Stimulated activated memory B cell treated with anti-CD40 and anti-IgM and Interleukin-4, amounts not matched to agents 10 μg/mL and 1 μg/mL and 100 μg/mL, for 72 hours (primary cell): ENCODE measurements around the gene C6orf118.

Source experiments
- ATAC-seq: fragments of 150-1000 bp; cut with Tn5 transposase; 2 replicates; pipeline ENCODE4 v1.10.0; 2021
- H3K27ac Mint-ChIP-seq: one replicate; pipeline ENCODE4 v1.8.0; 2022; ENCODE audit warnings: mild to moderate bottlenecking, mixed read lengths
- H3K27me3 Mint-ChIP-seq: one replicate; pipeline ENCODE4 v1.8.0; 2022; ENCODE audit warnings: mixed read lengths
- H3K36me3 Mint-ChIP-seq: one replicate; pipeline ENCODE4 v1.8.0; 2022; ENCODE audit warnings: mixed read lengths
- H3K4me1 Mint-ChIP-seq: one replicate; pipeline ENCODE4 v1.8.0; 2022; ENCODE audit warnings: mixed read lengths
- H3K4me3 Mint-ChIP-seq: one replicate; pipeline ENCODE4 v1.8.0; 2022; ENCODE audit warnings: mild to moderate bottlenecking, moderate library complexity, mixed read lengths
- H3K9me3 Mint-ChIP-seq: one replicate; pipeline ENCODE4 v1.8.0; 2022; ENCODE audit warnings: mixed read lengths

Gene C6orf118

GRCh38 chr6:165268987-165269386, 40.4 kb downstream of the C6orf118 start:
- Mint-ChIP-seq H3K27ac (no peak overlapping the region), H3K4me3 (no peak overlapping the region), H3K4me1 (no peaks in the 10 kb centered on the region), H3K36me3 (no peaks in the 10 kb centered on the region), H3K27me3 (no peaks in the 10 kb centered on the region), H3K9me3 (peaks cover 3% of the 10 kb centered on the region)
- no peak for ATAC-seq

- Mint-ChIP-seq H3K9me3 (peaks cover 3% of the 10 kb centered on the region), H3K27me3 (no peaks in the 10 kb centered on the region), H3K4me3 (no peak overlapping the region), H3K27ac (no peak overlapping the region), H3K36me3 (no peaks in the 10 kb centered on the region), H3K4me1 (no peaks in the 10 kb centered on the region)
- ATAC-seq: no peak
Measured at GRCh38 chr6:165266621-165267020, 42.8 kb downstream of the C6orf118 start.

GRCh38 chr6:165266191-165266590, 43.2 kb downstream of the C6orf118 start:
- no peak for ATAC-seq

GRCh38 chr6:165260462-165260861, 48.9 kb downstream of the C6orf118 start:
- ATAC-seq: no peak
- H3K4me3 Mint-ChIP-seq: no peak overlapping the region
- no peaks in the 10 kb centered on the region for H3K27me3 Mint-ChIP-seq
- H3K4me1 Mint-ChIP-seq: no peaks in the 10 kb centered on the region
- no peak overlapping the region for H3K27ac Mint-ChIP-seq
- no peaks in the 10 kb centered on the region for H3K36me3 Mint-ChIP-seq
- H3K9me3 Mint-ChIP-seq: peaks cover 20% of the 10 kb centered on the region

More at GRCh38 chr6:165266191-165266590, 43.2 kb downstream of the C6orf118 start:
- Mint-ChIP-seq H3K36me3 (no peaks in the 10 kb centered on the region), H3K4me1 (no peaks in the 10 kb centered on the region), H3K9me3 (peaks cover 3% of the 10 kb centered on the region), H3K27ac (no peak overlapping the region), H3K27me3 (no peaks in the 10 kb centered on the region), H3K4me3 (no peak overlapping the region)

GRCh38 chr6:165249808-165250207, 59.6 kb downstream of the C6orf118 start:
- Mint-ChIP-seq H3K9me3 (peaks cover 3% of the 10 kb centered on the region), H3K27ac (no peak overlapping the region), H3K4me1 (no peaks in the 10 kb centered on the region), H3K27me3 (no peaks in the 10 kb centered on the region), H3K36me3 (no peaks in the 10 kb centered on the region), H3K4me3 (no peak overlapping the region)
- no peak for ATAC-seq

- no peak overlapping the region for H3K27ac Mint-ChIP-seq
- no peaks in the 10 kb centered on the region for H3K4me1 Mint-ChIP-seq
- H3K36me3 Mint-ChIP-seq: no peaks in the 10 kb centered on the region
- H3K4me3 Mint-ChIP-seq: no peak overlapping the region
- ATAC-seq: no peak
- peaks cover 3% of the 10 kb centered on the region for H3K9me3 Mint-ChIP-seq
- H3K27me3 Mint-ChIP-seq: no peaks in the 10 kb centered on the region
Measured at GRCh38 chr6:165245701-165246100, 63.7 kb downstream of the C6orf118 start.

- H3K9me3 Mint-ChIP-seq: peaks cover 3% of the 10 kb centered on the region
- H3K4me1 Mint-ChIP-seq: no peaks in the 10 kb centered on the region
- no peak overlapping the region for H3K27ac Mint-ChIP-seq
- H3K4me3 Mint-ChIP-seq: no peak overlapping the region
- ATAC-seq: no peak
- H3K27me3 Mint-ChIP-seq: no peaks in the 10 kb centered on the region
- no peaks in the 10 kb centered on the region for H3K36me3 Mint-ChIP-seq
Measured at GRCh38 chr6:165245287-165245686, 64.1 kb downstream of the C6orf118 start.

- H3K27me3 Mint-ChIP-seq: no peaks in the 10 kb centered on the region
- no peak overlapping the region for H3K4me3 Mint-ChIP-seq
- ATAC-seq: no peak
- H3K27ac Mint-ChIP-seq: no peak overlapping the region
- no peaks in the 10 kb centered on the region for H3K4me1 Mint-ChIP-seq
- peaks cover 3% of the 10 kb centered on the region for H3K9me3 Mint-ChIP-seq
- H3K36me3 Mint-ChIP-seq: no peaks in the 10 kb centered on the region
Measured at GRCh38 chr6:165244524-165245247, 64.7 kb downstream of the C6orf118 start.

- Mint-ChIP-seq H3K4me1 (no peaks in the 10 kb centered on the region), H3K27ac (no peak overlapping the region), H3K4me3 (no peak overlapping the region), H3K27me3 (no peaks in the 10 kb centered on the region), H3K9me3 (no peaks in the 10 kb centered on the region), H3K36me3 (no peaks in the 10 kb centered on the region)
- ATAC-seq: no peak
Measured at GRCh38 chr6:165243801-165244200, 65.6 kb downstream of the C6orf118 start.

- Mint-ChIP-seq H3K9me3 (peaks cover 15% of the 10 kb centered on the region), H3K4me3 (no peak overlapping the region), H3K4me1 (no peaks in the 10 kb centered on the region), H3K36me3 (no peaks in the 10 kb centered on the region), H3K27me3 (no peaks in the 10 kb centered on the region), H3K27ac (no peak overlapping the region)
- no peak for ATAC-seq
Measured at GRCh38 chr6:165236326-165236725, 73.1 kb downstream of the C6orf118 start.

- no peaks in the 10 kb centered on the region for H3K4me1 Mint-ChIP-seq
- no peaks in the 10 kb centered on the region for H3K36me3 Mint-ChIP-seq
- no peaks in the 10 kb centered on the region for H3K27me3 Mint-ChIP-seq
- no peak overlapping the region for H3K27ac Mint-ChIP-seq
- H3K9me3 Mint-ChIP-seq: peaks cover 15% of the 10 kb centered on the region
- no peak for ATAC-seq
- no peak overlapping the region for H3K4me3 Mint-ChIP-seq
Measured at GRCh38 chr6:165232731-165233488, 76.5 kb downstream of the C6orf118 start.

GRCh38 chr6:165231581-165232561, 77.5 kb downstream of the C6orf118 start:
- no peak for ATAC-seq
- H3K27me3 Mint-ChIP-seq: no peaks in the 10 kb centered on the region
- H3K36me3 Mint-ChIP-seq: no peaks in the 10 kb centered on the region
- no peaks in the 10 kb centered on the region for H3K4me1 Mint-ChIP-seq
- H3K27ac Mint-ChIP-seq: no peak overlapping the region
- H3K4me3 Mint-ChIP-seq: no peak overlapping the region
- peaks cover 14% of the 10 kb centered on the region for H3K9me3 Mint-ChIP-seq

GRCh38 chr6:165231177-165231576, 78.2 kb downstream of the C6orf118 start:
- no peak for ATAC-seq
- H3K4me3 Mint-ChIP-seq: no peak overlapping the region
- peaks cover 13% of the 10 kb centered on the region for H3K9me3 Mint-ChIP-seq
- no peak overlapping the region for H3K27ac Mint-ChIP-seq
- H3K36me3 Mint-ChIP-seq: no peaks in the 10 kb centered on the region
- H3K27me3 Mint-ChIP-seq: no peaks in the 10 kb centered on the region
- no peaks in the 10 kb centered on the region for H3K4me1 Mint-ChIP-seq
